K562 (cell line): ENCODE results near the gene INMT. TPM values are rescaled to one million over a fixed set of nuclear protein-coding genes. Genes with fewer than 3 reads are reported as not detected.

Source experiments
- ATAC-seq: fragments of 200-7000 bp; cut with Tn5 transposase; 3 replicates; pipeline ENCODE4 v1.9.1; 2020; ENCODE audit warnings: moderate library complexity
- BruUV-seq: library from RNA; stranded (reverse); fragments of 400-500 nt; replicated peaks from 2 replicates; lab custom pipeline; 2021; lab: Mats Ljungman, UMichigan
- CTCF ChIA-PET: fragments of 300-600 bp; formaldehyde crosslinking; extraction: SDS; loops from one replicate; lab custom pipeline; 2021; ENCODE audit warnings: low intra/inter-chr PET ratio; lab: Yijun Ruan, JAX
- POLR2A ChIA-PET: fragments of 300-600, 350-650 bp; sonication (Branson Sonifier 250); formaldehyde crosslinking; extraction: SDS; loops from one replicate; lab custom pipeline; 2021; ENCODE audit warnings: antibody characterized with exemption, inconsistent platforms; lab: Yijun Ruan, JAX
- DNase-seq, 4 experiments: peaks; one replicate each; pipeline versions ENCODE4 v3.0.0 to v3.0.0-alpha.2; 2011 to 2018; ENCODE audit warnings: low spot score in 3 of 4, mixed read lengths in 3 of 4; ENCODE audit errors: extremely low read depth in 1 of 4
- FAIRE-seq: peaks from 2 replicates; lab custom pipeline; 2011; peaks lifted over from hg19 to GRCh38; lab: Jason Lieb, UNC
- H2AFZ ChIP-seq: 2 replicates; pipeline ENCODE4 v1.6.0; 2011; ENCODE audit warnings: low read depth, low read length, control low read depth, inconsistent platforms
- H3K27ac ChIP-seq: fragments of 200-600 bp; 3 replicates; pipeline ENCODE4 v1.8.0; 2011; ENCODE audit warnings: low read depth, mild to moderate bottlenecking, control low read depth, inconsistent platforms, low read length, moderate library complexity, mixed read lengths; ENCODE audit errors: extremely low read depth
- H3K27me3 ChIP-seq, 2 experiments: fragments of 300-600 bp in 1 of 2; 2 replicates in 1 of 2; 3 replicates in 1 of 2; pipeline versions ENCODE4 v1.6.0 to v1.8.0; 2011; ENCODE audit warnings: inconsistent platforms in 2 of 2, low read length in 2 of 2, mild to moderate bottlenecking in 1 of 2, mixed read lengths in 1 of 2, moderate library complexity in 1 of 2; ENCODE audit not compliant: control insufficient read depth in 2 of 2, insufficient read depth in 2 of 2
- H3K36me3 ChIP-seq: fragments of 300-600 bp; 3 replicates; pipeline ENCODE4 v1.8.0; 2011; ENCODE audit warnings: mild to moderate bottlenecking, low read length, inconsistent platforms; ENCODE audit not compliant: control insufficient read depth, insufficient read depth
- H3K4me1 ChIP-seq, 2 experiments: fragments of 200-600 bp in 1 of 2; replicated peaks in 1 of 2; 2 replicates in 1 of 2; 3 replicates in 1 of 2; pipeline versions ENCODE4 v1.5.1 to v1.8.0; 2011; ENCODE audit warnings: inconsistent platforms in 2 of 2, low read length in 2 of 2, mild to moderate bottlenecking in 1 of 2, mixed read lengths in 1 of 2, moderate library complexity in 1 of 2; ENCODE audit not compliant: control insufficient read depth in 2 of 2, insufficient read depth in 2 of 2
- H3K4me2 ChIP-seq: 2 replicates; pipeline ENCODE4 v1.6.1; 2011; ENCODE audit warnings: low read length, control low read depth, inconsistent platforms, mixed read lengths; ENCODE audit not compliant: insufficient read depth
- H3K4me3 ChIP-seq: fragments of 200-600 bp; sonication (generic), shearing (Covaris generic); 2 replicates; pipeline ENCODE4 v1.5.1; 2016; ENCODE audit warnings: control low read depth, inconsistent platforms
- H3K79me2 ChIP-seq: fragments of 200-600 bp; 3 replicates; pipeline ENCODE4 v1.8.0; 2011; ENCODE audit warnings: low read length, inconsistent platforms; ENCODE audit not compliant: control insufficient read depth, insufficient read depth
- H3K9ac ChIP-seq, 2 experiments: 2 replicates each; pipeline versions ENCODE4 v1.6.0 to v1.6.1; 2011; ENCODE audit warnings: low read depth in 2 of 2, low read length in 2 of 2, control low read depth in 1 of 2, inconsistent platforms in 1 of 2, mild to moderate bottlenecking in 1 of 2, mixed read lengths in 1 of 2; ENCODE audit not compliant: insufficient read depth in 1 of 2
- H3K9me1 ChIP-seq: one replicate; pipeline ENCODE4 v1.6.0; 2011; ENCODE audit warnings: inconsistent platforms, mild to moderate bottlenecking, low read length, moderate library complexity; ENCODE audit not compliant: control insufficient read depth, insufficient read depth
- H3K9me3 ChIP-seq: replicated peaks from 2 replicates; pipeline ENCODE4 v1.5.1; 2011; ENCODE audit warnings: low read depth, low read length, inconsistent platforms; ENCODE audit not compliant: control insufficient read depth, insufficient read depth
- H4K20me1 ChIP-seq: replicated peaks from 2 replicates; pipeline ENCODE4 v1.6.1; 2011; ENCODE audit warnings: low read length, inconsistent platforms, mixed read lengths; ENCODE audit not compliant: control insufficient read depth, insufficient read depth
- ATF3 ChIP-seq, 2 experiments: fragments of 450-650 bp in 1 of 2; sonication (generic) in 1 of 2; formaldehyde crosslinking in 1 of 2; IDR thresholded peaks in 1 of 2; conservative IDR thresholded peaks in 1 of 2; 2 replicates each; pipeline versions ENCODE4 v1.6.1 to v1.8.1; 2016 to 2023; ENCODE audit warnings: mild to moderate bottlenecking in 2 of 2, moderate library complexity in 2 of 2, inconsistent platforms in 1 of 2, missing genetic modification reagents in 1 of 2
- BCL6 ChIP-seq: fragments of 250-450 bp; sonication (Bioruptor Pico); IDR thresholded peaks from 2 replicates; pipeline ENCODE4 v1.4.0; 2020
- GABPB1 ChIP-seq: sonication (generic); formaldehyde crosslinking; IDR thresholded peaks from 2 replicates; pipeline ENCODE4 v1.8.0; 2022; ENCODE audit warnings: mild to moderate bottlenecking, missing genetic modification reagents
- KDM1A ChIP-seq, 2 experiments: fragments of 450-650 bp; IDR thresholded peaks; 2 replicates each; pipeline ENCODE4 v1.6.1; 2016; ENCODE audit warnings: mild to moderate bottlenecking in 2 of 2
- NCOR1 ChIP-seq: fragments of 450-650 bp; IDR thresholded peaks from 2 replicates; pipeline ENCODE4 v1.6.1; 2016; ENCODE audit warnings: mild to moderate bottlenecking, moderate library complexity
- NR0B1 ChIP-seq: fragments of 450-650 bp; IDR thresholded peaks from one replicate; pipeline ENCODE4 v1.6.1; 2018; ENCODE audit warnings: mild to moderate bottlenecking, moderate library complexity; ENCODE audit not compliant: partially characterized antibody
- NR2C1 ChIP-seq, 2 experiments: fragments of 450-650 bp; IDR thresholded peaks; 2 replicates each; pipeline ENCODE4 v1.6.1; 2017; ENCODE audit warnings: mild to moderate bottlenecking in 2 of 2, antibody characterized with exemption in 1 of 2, inconsistent platforms in 1 of 2, missing compliant biosample characterization in 1 of 2, missing genetic modification characterization in 1 of 2
- PRPF4 ChIP-seq: fragments of 200-400 bp; formaldehyde crosslinking; IDR thresholded peaks from one replicate; pipeline ENCODE4 v1.6.1; 2017; ENCODE audit warnings: low read length, low read depth, mild to moderate bottlenecking; ENCODE audit not compliant: insufficient read depth, poor library complexity, severe bottlenecking
- RBM15 ChIP-seq: fragments of 200-400 bp; formaldehyde crosslinking; IDR thresholded peaks from 2 replicates; pipeline ENCODE4 v1.6.1; 2018; ENCODE audit warnings: mild to moderate bottlenecking, low read length, moderate library complexity; ENCODE audit not compliant: insufficient read depth
- TARDBP ChIP-seq: fragments of 450-650 bp; IDR thresholded peaks from 2 replicates; pipeline ENCODE4 v1.6.1; 2016
- TCF7 ChIP-seq: sonication (generic); IDR thresholded peaks from 2 replicates; pipeline ENCODE4 v1.6.1; 2016; ENCODE audit warnings: antibody characterized with exemption, borderline replicate concordance
- ZNF133 ChIP-seq: fragments of 250-450 bp; sonication (Bioruptor Pico); IDR thresholded peaks from 2 replicates; pipeline ENCODE4 v1.4.0; 2020; ENCODE audit warnings: mild to moderate bottlenecking
- ZNF449 ChIP-seq: fragments of 250-450 bp; sonication (Bioruptor Pico); IDR thresholded peaks from 2 replicates; pipeline ENCODE4 v1.8.0; 2022; ENCODE audit warnings: moderate library complexity, mild to moderate bottlenecking, inconsistent platforms
- WGBS: fragments of 100-300 bp; shearing (Covaris generic); methylation state at CpG from one replicate; pipeline ENCODE4 v1.1.6; 2016; ENCODE audit warnings: low coverage, mixed read lengths; ENCODE audit not compliant: insufficient coverage; ENCODE audit errors: missing lambda C conversion rate; 5-methylcytosine and 5-hydroxymethylcytosine counted together
- in situ Hi-C: fragments of 300-500 bp; cut with MboI; formaldehyde crosslinking; loops from 4 replicates; pipeline ENCODE4 v1.15.0; 2018; ENCODE audit warnings: inconsistent platforms, mixed read lengths
- intact Hi-C: fragments of 100-400 bp; cut with micrococcal nuclease; formaldehyde crosslinking; loops from 2 replicates; pipeline ENCODE4 v1.14.2; 2022
- polyA plus RNA-seq, 8 experiments: library from polyadenylated mRNA; depleted of rRNA in 4 of 8; stranded (reverse) in 5 of 8; unstranded in 3 of 8; fragments of >200 nt; fragmentation: Nextera tagmentation in 2 of 8; fragmentation: Illumina TruSeq in 1 of 8; extraction: Ambion mirVana in 2 of 8; extraction: Trizol in 1 of 8; gene quantifications; 2 replicates each; pipeline versions ENCODE4 v1.2.1 to v1.2.3, GENCODE V29; 2011 to 2014; ENCODE audit warnings: inconsistent platforms in 1 of 8, missing spikeins in 1 of 8
- total RNA-seq, 7 experiments: library from RNA; depleted of rRNA in 6 of 7; stranded (reverse); fragments of >200 nt in 6 of 7; fragmentation: Illumina TruSeq in 2 of 7; extraction: Trizol in 2 of 7; gene quantifications; 2 replicates each; pipeline versions ENCODE4 v1.2.1 to v1.2.3, GENCODE V29; 2011 to 2021; ENCODE audit warnings: low replicate concordance in 1 of 7

Gene INMT
- total and polyA plus RNA-seq, 9 of the 15 experiments (the other 6 are each of a cell fraction or from before 2014, with no cell fraction given) = 0.04 to 0.27 TPM; not detected in 7

GRCh38 chr7:30706908-30707307 is 45.0 kb upstream of the INMT start (continued):
- TF ChIP-seq RBM15 (no peak), PRPF4 (no peak), NCOR1 (no peak), TARDBP (no peak), ATF3 (IDR thresholded peaks at IDR 0.05) (no peak), ATF3 (CRISPR knock-in tag; conservative IDR thresholded peaks at IDR 0.05) (no peak), TCF7 (no peak)

GRCh38 chr7:30707391-30708357 is 44.3 kb upstream of the INMT start:
- H3K9me3 ChIP-seq = no peaks in the 10 kb centered on the region
- ChIA-PET POLR2A (interaction anchor here (0.6 to 2.2 kb wide), 5 partner anchors 9 to 395 kb away, joined by 3 to 5 read pairs (median 3); no protein-coding TSS in a partner anchor), CTCF (no interaction called here)
- H3K9me1 ChIP-seq = no peaks in the 10 kb centered on the region
- in situ Hi-C loops (no loop called here), intact Hi-C loops (no loop called here)
- H3K4me3 ChIP-seq = no peak overlapping the region
- H3K9ac ChIP-seq = no peak overlapping the region
- no peak overlapping the region for H3K27ac ChIP-seq
- H3K27me3 ChIP-seq = peaks cover 17 to 60% of the 10 kb centered on the region in 2 experiments; a peak in 4 of 5 replicates
- 0 out of 2 replicates have a peak, but pooled peaks cover 2% of the 10 kb centered on the region for H4K20me1 ChIP-seq
- ATAC-seq (peak; percentile 23; the same call in 1 of the 3 replicates), FAIRE-seq (no peak), DNase-seq (no peak)
- H2AFZ ChIP-seq = no peak overlapping the region
- H3K36me3 ChIP-seq = no peaks in the 10 kb centered on the region
- WGBS = 3% methylated on average over 16 of the region's 16 CpGs
- H3K4me2 ChIP-seq = no peak overlapping the region; the same call in 1 of the 2 replicates
- no peaks in the 10 kb centered on the region for H3K79me2 ChIP-seq
- BruUV-seq = no TSS peak
- peaks cover 2 to 4% of the 10 kb centered on the region in 2 experiments; a peak in 3 of 5 replicates for H3K4me1 ChIP-seq
- TF ChIP-seq ZNF449 (CRISPR knock-in tag) = no peak
- TF ChIP-seq BCL6 (CRISPR knock-in tag) = no peak
- TF ChIP-seq ZNF133 (CRISPR knock-in tag) = no peak
- no peak for TF ChIP-seq NR0B1
- TF ChIP-seq KDM1A (IDR thresholded peaks at IDR 0.05) = no peak
- no peak for TF ChIP-seq NR2C1 (IDR thresholded peaks at IDR 0.05)
- no peak for TF ChIP-seq NR2C1 (tag; IDR thresholded peaks at IDR 0.05)
- TF ChIP-seq GABPB1 (CRISPR knock-in tag) = no peak
